RWPE1 (cell line): ENCODE data around the gene ADCY2.

ENCODE experiments used
- CTCF ChIA-PET: fragments of 350-600 bp; sonication (Branson Sonifier 250); formaldehyde crosslinking; extraction: SDS; loops from one replicate; lab custom pipeline; 2021; lab: Yijun Ruan, JAX
- POLR2A ChIA-PET: fragments of 400-600 bp; formaldehyde crosslinking; extraction: SDS; loops from one replicate; lab custom pipeline; 2020; ENCODE audit warnings: antibody characterized with exemption; ENCODE audit not compliant: low non-redundant PET; lab: Yijun Ruan, JAX
- DNase-seq: peaks from one replicate; pipeline ENCODE4 v3.0.0; 2012; ENCODE audit warnings: low spot score
- H3K27ac ChIP-seq: fragments of 450-650 bp; 2 replicates; pipeline ENCODE4 v1.5.1; 2017
- TF ChIP-seq, protein P1 (sequence below): fragments of 450-650 bp; conservative IDR thresholded peaks from 2 replicates; pipeline ENCODE4 v1.5.1; 2017; ENCODE audit warnings: low read depth, mild to moderate bottlenecking

The ADCY2 gene

DNA sequence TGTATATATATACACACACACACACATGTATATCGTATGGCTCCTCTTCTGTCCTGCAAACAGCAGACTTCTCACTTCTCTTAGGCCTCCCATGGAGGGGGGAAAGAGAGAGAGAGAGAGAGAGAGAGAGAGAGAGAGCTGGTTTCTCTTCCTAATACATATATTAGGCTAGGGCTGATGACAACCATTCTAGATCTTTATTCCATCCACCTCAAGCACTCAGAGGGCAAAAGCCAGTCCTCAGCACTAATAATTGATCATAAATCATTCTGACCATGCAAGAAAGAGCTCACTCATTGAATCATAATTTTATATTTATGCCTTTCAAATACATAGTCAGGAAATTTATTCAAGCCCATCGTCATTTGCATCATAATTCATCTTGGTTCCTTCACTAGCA lies 408.0 kb downstream of the ADCY2 start:
- no peak for DNase-seq
- TF ChIP-seq, protein P1, sequence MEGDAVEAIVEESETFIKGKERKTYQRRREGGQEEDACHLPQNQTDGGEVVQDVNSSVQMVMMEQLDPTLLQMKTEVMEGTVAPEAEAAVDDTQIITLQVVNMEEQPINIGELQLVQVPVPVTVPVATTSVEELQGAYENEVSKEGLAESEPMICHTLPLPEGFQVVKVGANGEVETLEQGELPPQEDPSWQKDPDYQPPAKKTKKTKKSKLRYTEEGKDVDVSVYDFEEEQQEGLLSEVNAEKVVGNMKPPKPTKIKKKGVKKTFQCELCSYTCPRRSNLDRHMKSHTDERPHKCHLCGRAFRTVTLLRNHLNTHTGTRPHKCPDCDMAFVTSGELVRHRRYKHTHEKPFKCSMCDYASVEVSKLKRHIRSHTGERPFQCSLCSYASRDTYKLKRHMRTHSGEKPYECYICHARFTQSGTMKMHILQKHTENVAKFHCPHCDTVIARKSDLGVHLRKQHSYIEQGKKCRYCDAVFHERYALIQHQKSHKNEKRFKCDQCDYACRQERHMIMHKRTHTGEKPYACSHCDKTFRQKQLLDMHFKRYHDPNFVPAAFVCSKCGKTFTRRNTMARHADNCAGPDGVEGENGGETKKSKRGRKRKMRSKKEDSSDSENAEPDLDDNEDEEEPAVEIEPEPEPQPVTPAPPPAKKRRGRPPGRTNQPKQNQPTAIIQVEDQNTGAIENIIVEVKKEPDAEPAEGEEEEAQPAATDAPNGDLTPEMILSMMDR: no peak
- POLR2A ChIA-PET: no interaction called here
- no peak overlapping the region for H3K27ac ChIP-seq
- CTCF ChIA-PET: interaction anchor here (0.6 kb wide), 2 partner anchors 99 to 1104 kb away, joined by 3 to 5 read pairs; no protein-coding TSS in a partner anchor

DNA sequence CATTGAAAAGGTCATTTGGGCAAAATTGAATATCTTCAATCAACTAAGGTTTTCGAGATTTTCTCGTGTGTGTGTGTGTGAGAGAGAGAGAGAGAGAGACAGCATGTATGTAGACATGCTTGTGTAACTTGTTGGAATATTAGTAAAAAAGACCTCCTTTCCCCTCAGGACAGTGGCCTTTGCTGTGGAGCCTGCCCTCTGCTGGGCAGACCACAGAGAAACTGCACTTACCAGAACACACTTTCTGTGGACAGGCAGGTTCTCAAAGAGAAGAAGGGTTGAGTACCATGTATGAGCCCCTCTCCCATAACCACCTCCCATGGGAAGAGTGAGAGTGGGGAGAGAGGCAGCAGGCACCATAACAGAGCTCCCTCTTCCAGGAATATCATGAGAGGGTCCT lies 409.4 kb downstream of the ADCY2 start:
- DNase-seq: no peak
- ChIA-PET CTCF (no interaction called here), POLR2A (no interaction called here)
- no peak overlapping the region for H3K27ac ChIP-seq
- TF ChIP-seq, protein P1: no peak

DNA sequence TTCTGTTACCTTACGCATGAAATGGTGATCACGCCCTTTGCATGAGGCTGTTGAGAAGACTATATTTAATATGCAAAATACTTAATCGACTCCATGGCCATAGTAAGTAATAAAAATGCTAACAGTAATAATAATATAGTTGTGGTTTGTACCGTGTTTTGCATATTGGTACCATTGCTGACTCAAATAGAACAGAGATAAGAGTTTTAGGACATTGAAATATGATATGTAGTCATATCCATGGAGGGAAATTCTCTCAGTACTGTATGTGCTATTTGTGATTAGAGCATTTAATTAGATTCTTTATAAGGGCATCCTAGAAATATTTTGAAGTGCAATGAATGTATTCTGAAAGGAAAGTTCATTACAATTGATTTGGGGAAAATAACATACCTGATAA lies 413.1 kb downstream of the ADCY2 start:
- TF ChIP-seq, protein P1: no peak
- no peak for DNase-seq
- ChIA-PET POLR2A (no interaction called here), CTCF (no interaction called here)
- no peak overlapping the region for H3K27ac ChIP-seq

- CTCF ChIA-PET: interaction anchor here (1.0 kb wide), 1 partner anchor 66 kb away, joined by 3 read pairs; no protein-coding TSS in a partner anchor
- TF ChIP-seq, protein P1: no peak
- POLR2A ChIA-PET: no interaction called here
- no peak for DNase-seq
- no peak overlapping the region for H3K27ac ChIP-seq
These were observed 415.8 kb downstream of the ADCY2 start for GRCh38 chr5:7811715-7812114.

- ChIA-PET CTCF (interaction anchor here (1.0 kb wide), 1 partner anchor 67 kb away, joined by 3 read pairs; no protein-coding TSS in a partner anchor), POLR2A (no interaction called here)
- TF ChIP-seq, protein P1: no peak
- no peak overlapping the region for H3K27ac ChIP-seq
- no peak for DNase-seq
These were observed 417.1 kb downstream of the ADCY2 start for GRCh38 chr5:7813007-7813406.

- DNase-seq: no peak
- POLR2A ChIA-PET: no interaction called here
- TF ChIP-seq, protein P1: no peak
- CTCF ChIA-PET: no interaction called here
- no peak overlapping the region for H3K27ac ChIP-seq
These were observed 417.6 kb downstream of the ADCY2 start for GRCh38 chr5:7813576-7813975.
